ENCODE measurements around the gene PDLIM1.

DNA sequence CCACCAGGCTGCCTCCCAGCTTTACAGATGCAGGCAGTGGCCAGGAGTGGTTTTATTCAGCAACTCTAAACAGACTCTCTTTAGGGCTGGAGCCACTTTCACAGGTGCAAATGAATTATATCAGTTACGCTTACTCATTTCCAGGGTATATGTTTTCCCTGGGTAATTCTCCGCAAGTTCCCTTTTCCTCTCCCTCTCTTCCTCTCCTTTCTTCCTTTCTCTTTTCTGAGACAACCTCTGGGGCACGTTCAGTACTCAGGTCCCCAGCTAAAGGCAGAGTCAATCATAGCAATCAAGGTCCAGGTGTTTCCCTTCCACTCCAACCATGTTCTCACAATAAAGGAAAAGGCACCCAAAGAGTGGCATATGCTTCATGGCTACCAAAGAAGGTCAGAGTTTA, 41.3 kb downstream of the PDLIM1 start:
- TF ChIP-seq, protein P1, sequence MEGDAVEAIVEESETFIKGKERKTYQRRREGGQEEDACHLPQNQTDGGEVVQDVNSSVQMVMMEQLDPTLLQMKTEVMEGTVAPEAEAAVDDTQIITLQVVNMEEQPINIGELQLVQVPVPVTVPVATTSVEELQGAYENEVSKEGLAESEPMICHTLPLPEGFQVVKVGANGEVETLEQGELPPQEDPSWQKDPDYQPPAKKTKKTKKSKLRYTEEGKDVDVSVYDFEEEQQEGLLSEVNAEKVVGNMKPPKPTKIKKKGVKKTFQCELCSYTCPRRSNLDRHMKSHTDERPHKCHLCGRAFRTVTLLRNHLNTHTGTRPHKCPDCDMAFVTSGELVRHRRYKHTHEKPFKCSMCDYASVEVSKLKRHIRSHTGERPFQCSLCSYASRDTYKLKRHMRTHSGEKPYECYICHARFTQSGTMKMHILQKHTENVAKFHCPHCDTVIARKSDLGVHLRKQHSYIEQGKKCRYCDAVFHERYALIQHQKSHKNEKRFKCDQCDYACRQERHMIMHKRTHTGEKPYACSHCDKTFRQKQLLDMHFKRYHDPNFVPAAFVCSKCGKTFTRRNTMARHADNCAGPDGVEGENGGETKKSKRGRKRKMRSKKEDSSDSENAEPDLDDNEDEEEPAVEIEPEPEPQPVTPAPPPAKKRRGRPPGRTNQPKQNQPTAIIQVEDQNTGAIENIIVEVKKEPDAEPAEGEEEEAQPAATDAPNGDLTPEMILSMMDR (IDR thresholded peaks at IDR 0.05; ENCODE audit: control extremely low read depth in 1 of 3, insufficient read depth in 1 of 3, low read depth in 1 of 3, low read length in 3 of 3): no peak
- TF ChIP-seq SP1 (IDR thresholded peaks at IDR 0.05; ENCODE audit: low read depth, low read length) (no peak), HDAC6 (IDR thresholded peaks at IDR 0.05; ENCODE audit: low read depth, low read length) (no peak), EP300 (IDR thresholded peaks at IDR 0.05; ENCODE audit: borderline replicate concordance in 1 of 2, low read depth in 2 of 2, low read length in 2 of 2) (no peak), YY1 (IDR thresholded peaks at IDR 0.05; ENCODE audit: low read depth, low read length) (no peak), POLR2AphosphoS5 (IDR thresholded peaks at IDR 0.05; ENCODE audit: low read depth, low read length) (no peak), EZH2 (IDR thresholded peaks at IDR 0.05; ENCODE audit: low read depth, low read length, severe bottlenecking) (no peak), BRCA1 (IDR thresholded peaks at IDR 0.05; ENCODE audit: low read depth, low read length) (no peak), GABPA (IDR thresholded peaks at IDR 0.05; ENCODE audit: borderline replicate concordance, insufficient read depth, low read length) (no peak), SIN3A (conservative IDR thresholded peaks at IDR 0.05 in 1 of 2, IDR thresholded peaks at IDR 0.05 in 1 of 2; ENCODE audit: low read depth in 1 of 2, low read length in 2 of 2) (no peak), ZNF274 (IDR thresholded peaks at IDR 0.05; ENCODE audit: borderline replicate concordance, extremely low read depth, low read length) (no peak)

All from H1 (cell line).